GM10248 (cell line): ENCODE measurements around the gene GCNT3.
"Not testable (repeated sequence)": the region's sequence is repeated elsewhere in the genome, so short reads cannot be mapped to it uniquely, and the experiment has no call there.

Source experiments
- CTCF ChIA-PET: fragments of 300-600 bp; sonication (Branson Sonifier 250); formaldehyde crosslinking; extraction: SDS; loops from one replicate; lab custom pipeline; 2021; ENCODE audit warnings: antibody characterized with exemption; lab: Yijun Ruan, JAX
- POLR2A ChIA-PET: fragments of 350-650 bp; sonication (Branson Sonifier 250); formaldehyde crosslinking; extraction: SDS; loops from one replicate; lab custom pipeline; 2020; ENCODE audit warnings: antibody characterized with exemption; lab: Yijun Ruan, JAX
- DNase-seq: peaks from one replicate; pipeline ENCODE4 v3.0.0; 2012; ENCODE audit errors: extremely low spot score
- TF ChIP-seq, protein P1 (sequence below): IDR thresholded peaks from 2 replicates; pipeline ENCODE4 v1.5.1; 2012; ENCODE audit warnings: mild to moderate bottlenecking, low read depth; ENCODE audit errors: extremely low read depth, missing control alignments, control extremely low read depth

Gene GCNT3

DNA sequence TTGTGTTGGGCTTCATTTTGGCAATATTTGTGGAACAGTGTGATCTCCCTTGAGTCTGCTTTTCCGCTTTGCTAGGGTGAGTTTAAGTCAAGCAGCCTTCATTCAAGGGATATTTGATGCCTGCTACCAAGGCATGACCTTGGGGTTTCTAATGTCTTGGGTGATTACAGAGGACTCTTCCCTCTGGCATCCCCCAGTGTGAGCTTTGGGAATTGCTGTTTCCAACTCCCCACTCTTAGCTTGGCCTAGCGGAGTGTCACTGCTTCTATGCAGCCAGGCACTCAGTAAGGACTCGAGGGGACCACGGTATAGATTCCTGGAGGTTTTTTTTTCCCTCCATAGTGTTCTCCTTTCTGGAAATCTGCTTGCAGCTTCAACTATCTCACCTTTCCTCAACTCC is 21.1 kb downstream of the GCNT3 start:
- ChIA-PET POLR2A (no interaction called here), CTCF (interaction anchor here (1.3 to 3.8 kb wide), 4 partner anchors 9 to 104 kb away, joined by 5 to 9 read pairs (median 7); no protein-coding TSS in a partner anchor)
- TF ChIP-seq, protein P1, sequence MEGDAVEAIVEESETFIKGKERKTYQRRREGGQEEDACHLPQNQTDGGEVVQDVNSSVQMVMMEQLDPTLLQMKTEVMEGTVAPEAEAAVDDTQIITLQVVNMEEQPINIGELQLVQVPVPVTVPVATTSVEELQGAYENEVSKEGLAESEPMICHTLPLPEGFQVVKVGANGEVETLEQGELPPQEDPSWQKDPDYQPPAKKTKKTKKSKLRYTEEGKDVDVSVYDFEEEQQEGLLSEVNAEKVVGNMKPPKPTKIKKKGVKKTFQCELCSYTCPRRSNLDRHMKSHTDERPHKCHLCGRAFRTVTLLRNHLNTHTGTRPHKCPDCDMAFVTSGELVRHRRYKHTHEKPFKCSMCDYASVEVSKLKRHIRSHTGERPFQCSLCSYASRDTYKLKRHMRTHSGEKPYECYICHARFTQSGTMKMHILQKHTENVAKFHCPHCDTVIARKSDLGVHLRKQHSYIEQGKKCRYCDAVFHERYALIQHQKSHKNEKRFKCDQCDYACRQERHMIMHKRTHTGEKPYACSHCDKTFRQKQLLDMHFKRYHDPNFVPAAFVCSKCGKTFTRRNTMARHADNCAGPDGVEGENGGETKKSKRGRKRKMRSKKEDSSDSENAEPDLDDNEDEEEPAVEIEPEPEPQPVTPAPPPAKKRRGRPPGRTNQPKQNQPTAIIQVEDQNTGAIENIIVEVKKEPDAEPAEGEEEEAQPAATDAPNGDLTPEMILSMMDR = no peak
- no peak for DNase-seq

DNA sequence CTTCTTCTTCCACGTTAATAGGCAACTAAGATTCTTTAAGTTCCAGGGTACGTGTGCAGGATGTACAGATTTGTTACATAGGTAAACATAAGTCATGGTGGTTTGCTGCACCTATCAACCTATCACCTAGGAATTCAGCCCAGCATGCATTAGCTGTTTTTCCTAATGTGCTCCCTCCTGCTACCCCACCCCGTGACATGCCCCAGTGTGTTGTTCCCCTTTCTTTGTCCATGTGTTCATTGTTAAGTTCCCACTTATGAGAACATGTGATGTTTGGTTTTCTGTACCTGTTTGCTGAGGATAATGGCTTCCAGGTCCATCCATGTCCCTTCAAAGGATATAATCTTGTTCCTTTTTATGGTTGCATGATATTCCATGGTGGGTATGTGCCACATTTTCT is 24.6 kb downstream of the GCNT3 start:
- CTCF ChIA-PET = interaction anchor here (3.8 kb wide), 1 partner anchor 103 kb away, joined by 9 read pairs; no protein-coding TSS in a partner anchor
- POLR2A ChIA-PET = no interaction called here
- TF ChIP-seq, protein P1 = no peak
- DNase-seq = no peak

DNA sequence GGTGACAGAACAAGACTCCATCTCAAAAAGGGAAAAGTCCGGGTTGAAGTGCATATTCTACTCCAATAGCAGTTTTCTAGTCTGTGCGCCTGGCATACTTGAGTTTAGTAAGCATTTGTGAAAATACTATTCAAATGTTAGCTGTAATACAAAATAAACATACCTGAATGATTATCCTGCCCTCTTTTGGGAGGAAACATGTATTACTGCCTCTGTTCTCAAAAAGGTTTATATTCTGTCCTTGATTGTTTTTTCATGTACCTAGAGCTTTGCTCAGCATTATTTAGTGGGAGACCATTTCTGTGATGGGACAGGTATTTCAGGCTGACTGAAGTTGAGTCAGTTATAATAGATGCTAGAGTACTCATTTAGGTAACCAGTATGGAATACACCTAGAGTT is 25.9 kb downstream of the GCNT3 start:
- TF ChIP-seq, protein P1 = peak; percentile 5
- DNase-seq, POLR2A ChIA-PET: not testable (repeated sequence)
- CTCF ChIA-PET = interaction anchor here (1.9 to 4.4 kb wide), 2 partner anchors 15 to 105 kb away, joined by 5 to 15 read pairs; no protein-coding TSS in a partner anchor

DNA sequence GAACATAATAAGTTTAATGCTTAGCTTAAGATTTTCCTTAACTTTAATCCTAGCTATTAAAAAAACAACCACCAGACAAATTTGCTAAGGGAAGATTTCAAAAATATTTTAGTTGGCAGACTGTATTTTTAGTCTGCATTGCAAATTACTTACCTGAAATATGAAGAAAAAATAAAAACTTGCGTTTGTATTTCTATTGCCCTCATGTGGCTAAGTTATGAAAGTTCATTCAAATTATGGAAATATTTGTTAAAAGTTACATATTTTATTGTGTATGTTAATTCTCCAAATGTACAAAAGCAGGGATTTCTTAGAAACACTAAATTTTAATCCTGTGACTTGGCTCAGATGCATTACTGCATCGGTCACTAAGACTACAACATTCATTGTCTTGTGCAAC is 30.8 kb downstream of the GCNT3 start:
- ChIA-PET POLR2A (no interaction called here), CTCF (interaction anchor here (1.0 to 2.7 kb wide), 6 partner anchors 9 to 109 kb away, joined by 3 to 9 read pairs (median 4); partner anchors contain the start of gene GTF2A2)
- DNase-seq = no peak
- TF ChIP-seq, protein P1 = no peak

DNA sequence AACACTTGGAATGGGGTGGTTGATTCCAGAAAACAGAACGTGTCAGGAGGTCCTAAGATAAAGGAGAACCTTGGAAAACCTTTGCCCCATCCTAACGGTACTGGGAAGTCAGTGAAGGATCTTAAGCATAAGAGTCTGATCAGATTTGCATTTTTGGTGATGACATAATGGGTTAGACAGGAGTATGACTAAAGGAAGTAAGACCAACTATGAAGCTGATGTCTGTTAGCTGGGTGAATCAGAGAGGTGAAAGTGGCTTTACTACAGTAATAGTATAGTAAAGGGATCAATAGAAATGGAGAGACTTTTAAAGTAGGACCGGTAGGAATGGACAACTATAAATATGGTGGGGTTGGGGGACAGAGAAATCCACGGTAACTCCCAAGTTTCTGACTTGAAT is 33.2 kb downstream of the GCNT3 start:
- no peak for DNase-seq
- ChIA-PET POLR2A (no interaction called here), CTCF (interaction anchor here (1.1 to 3.2 kb wide), 5 partner anchors 10 to 112 kb away, joined by 3 to 10 read pairs (median 4); no protein-coding TSS in a partner anchor)
- TF ChIP-seq, protein P1 = no peak

DNA sequence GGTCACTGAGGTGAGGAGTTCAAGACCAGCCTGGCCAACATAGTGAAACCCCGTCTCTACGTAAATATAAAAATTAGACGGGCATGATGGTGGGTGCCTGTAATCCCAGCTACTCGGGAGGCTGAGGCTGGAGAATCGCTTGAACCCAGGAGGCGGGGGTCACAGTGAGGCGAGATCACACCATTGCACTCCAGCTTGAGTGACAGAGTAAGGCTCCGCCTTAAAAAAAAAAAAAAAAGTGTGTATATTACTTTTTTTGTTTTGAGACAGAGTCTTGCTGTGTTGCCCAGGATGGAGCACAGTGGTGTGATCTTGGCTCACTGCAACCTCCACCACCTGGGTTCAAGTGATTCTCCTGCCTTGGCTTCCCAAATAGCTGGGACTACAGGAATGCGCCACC is 34.2 kb downstream of the GCNT3 start:
- ChIA-PET POLR2A (interaction anchor here (0.6 kb wide), 1 partner anchor 187 kb away, joined by 4 read pairs; no protein-coding TSS in a partner anchor), CTCF (interaction anchor here (0.9 to 3.2 kb wide), 6 partner anchors 9 to 113 kb away, joined by 3 to 10 read pairs (median 4); no protein-coding TSS in a partner anchor)
- DNase-seq = not testable (repeated sequence)

DNA sequence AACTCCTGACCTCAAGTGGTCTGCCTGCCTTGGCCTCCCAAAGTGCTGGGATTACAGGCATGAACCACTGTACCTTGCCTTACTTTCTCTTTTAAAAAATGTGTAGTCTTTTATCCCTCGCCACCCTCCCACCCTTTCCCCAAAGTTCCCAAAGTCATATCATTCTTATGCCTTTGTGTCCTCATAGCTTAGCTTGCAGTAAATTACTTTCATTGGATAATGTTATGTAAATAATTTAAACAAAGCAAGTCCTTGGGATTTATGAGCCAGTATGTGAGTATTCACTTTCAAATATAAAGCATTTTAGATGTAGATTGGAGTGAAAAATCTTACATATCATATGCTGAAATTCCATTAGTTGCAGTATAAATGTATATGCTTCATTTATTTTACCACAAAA is 34.7 kb downstream of the GCNT3 start:
- ChIA-PET CTCF (interaction anchor here (0.9 to 3.2 kb wide), 6 partner anchors 8 to 113 kb away, joined by 3 to 10 read pairs (median 4); no protein-coding TSS in a partner anchor), POLR2A (no interaction called here)
- TF ChIP-seq, protein P1 = no peak
- no peak for DNase-seq
